Activated gamma-delta T cell treated with Interleukin-2 at 50 U/mL for 16 hours (primary cell): ENCODE measurements around the gene PRKD1.
"Not testable (repeated sequence)": the region's sequence is repeated elsewhere in the genome, so short reads cannot be mapped to it uniquely, and the experiment has no call there.

Experiments used
- DNase-seq: peaks from one replicate; pipeline ENCODE4 v3.0.0-alpha.2; 2020

Gene PRKD1

GRCh38 chr14:29798108-29798663 is 129.5 kb downstream of the PRKD1 start:
- no peak for DNase-seq

GRCh38 chr14:29796853-29797252 is 130.8 kb downstream of the PRKD1 start:
- DNase-seq: no peak

- DNase-seq: no peak
Measured at GRCh38 chr14:29789475-29789874, 138.2 kb downstream of the PRKD1 start.

GRCh38 chr14:29788093-29788492 is 139.6 kb downstream of the PRKD1 start:
- DNase-seq: no peak

- DNase-seq: no peak
Measured at GRCh38 chr14:29783556-29783955, 144.1 kb downstream of the PRKD1 start.

- DNase-seq: no peak
Measured at GRCh38 chr14:29782041-29782440, 145.6 kb downstream of the PRKD1 start.

GRCh38 chr14:29777142-29777541 is 150.5 kb downstream of the PRKD1 start:
- not testable (repeated sequence) for DNase-seq

- DNase-seq: no peak
Measured at GRCh38 chr14:29773990-29774389, 153.7 kb downstream of the PRKD1 start.

- DNase-seq: no peak
Measured at GRCh38 chr14:29763342-29763858, 164.2 kb downstream of the PRKD1 start.

GRCh38 chr14:29759521-29760340 is 167.9 kb downstream of the PRKD1 start:
- no peak for DNase-seq

- no peak for DNase-seq
Measured at GRCh38 chr14:29757711-29758233, 169.9 kb downstream of the PRKD1 start.

- DNase-seq: no peak
Measured at GRCh38 chr14:29757188-29757680, 170.4 kb downstream of the PRKD1 start.

- no peak for DNase-seq
Measured at GRCh38 chr14:29756019-29756385, 171.6 kb downstream of the PRKD1 start.

- no peak for DNase-seq
Measured at GRCh38 chr14:29755311-29756018, 172.2 kb downstream of the PRKD1 start.

GRCh38 chr14:29754134-29754533 is 173.5 kb downstream of the PRKD1 start:
- no peak for DNase-seq

- DNase-seq: no peak
Measured at GRCh38 chr14:29752221-29752923, 175.3 kb downstream of the PRKD1 start.

- DNase-seq: no peak
Measured at GRCh38 chr14:29749829-29750228, 177.8 kb downstream of the PRKD1 start.

GRCh38 chr14:29749327-29749726 is 178.3 kb downstream of the PRKD1 start:
- no peak for DNase-seq

GRCh38 chr14:29745863-29746262 is 181.8 kb downstream of the PRKD1 start:
- no peak for DNase-seq

- DNase-seq: no peak
Measured at GRCh38 chr14:29743531-29743930, 184.1 kb downstream of the PRKD1 start.

- no peak for DNase-seq
Measured at GRCh38 chr14:29741909-29742401, 185.7 kb downstream of the PRKD1 start.

- no peak for DNase-seq
Measured at GRCh38 chr14:29740491-29740890, 187.2 kb downstream of the PRKD1 start.

- no peak for DNase-seq
Measured at GRCh38 chr14:29738950-29739349, 188.7 kb downstream of the PRKD1 start.
